Measurements from ENCODE around the gene PER1. TPM values are rescaled to one million over a fixed set of nuclear protein-coding genes. Genes with fewer than 3 reads are reported as not detected.

PER1 gene
- total and polyA plus RNA-seq, 9 of the 15 experiments (the other 6 are each of a cell fraction or from before 2014, with no cell fraction given) = 0.13 to 26.0 (median 3.4) TPM

GRCh38 chr17:8153957-8154607 lies 1.9 kb upstream of the PER1 start (continued):
- TF ChIP-seq MECOM (CRISPR knock-in tag; IDR thresholded peaks at IDR 0.05) = no peak
- TF ChIP-seq NR4A1 (CRISPR knock-in tag; IDR thresholded peaks at IDR 0.05) = no peak
- no peak for TF ChIP-seq NR4A1 (tag; IDR thresholded peaks at IDR 0.05)
- TF ChIP-seq TAF7 (tag; IDR thresholded peaks at IDR 0.05) = no peak
- TF ChIP-seq FOXK2 (conservative IDR thresholded peaks at IDR 0.05 in 1 of 2, IDR thresholded peaks at IDR 0.05 in 1 of 2; ENCODE audit: low read depth in 2 of 2) = peak; percentile 34 to 69; a peak in 2 of 4 replicates
- TF ChIP-seq KAT7 (CRISPR knock-in tag; IDR thresholded peaks at IDR 0.05; ENCODE audit: borderline replicate concordance) = no peak
- 0 out of 2 replicates have a peak, but pooled peaks have one; percentile 15 for TF ChIP-seq NFE2 (IDR thresholded peaks at IDR 0.05; ENCODE audit: low read depth)
- TF ChIP-seq SMARCA5 (IDR thresholded peaks at IDR 0.05) = 0 out of 2 replicates have a peak, but pooled peaks have one; percentile 12
- TF ChIP-seq PHTF2 (CRISPR knock-in tag; IDR thresholded peaks at IDR 0.05) = no peak
- no peak for TF ChIP-seq POLR2AphosphoS2 (IDR thresholded peaks at IDR 0.05; ENCODE audit: low read length)

GRCh38 chr17:8153525-8153956 lies 1.3 kb upstream of the PER1 start:
- H3K4me3 ChIP-seq = peak overlapping the region; percentile 35
- WGBS (ENCODE audit: insufficient coverage, low coverage, missing lambda C conversion rate) = 0% methylated on average over 9 of the region's 13 CpGs
- H3K27me3 ChIP-seq (ENCODE audit: control insufficient read depth in 2 of 2, insufficient read depth in 2 of 2, low read length in 2 of 2) = no peaks in the 10 kb centered on the region
- ATAC-seq (peak; percentile 3; the same call in 1 of the 3 replicates), DNase-seq (ENCODE audit: extremely low read depth in 1 of 4, low spot score in 3 of 4) (peak in 2 of 4 experiments; percentile 46 to 83), FAIRE-seq (peak; percentile 85)
- in situ Hi-C loops (cut with MboI) (no loop called here), intact Hi-C loops (cut with micrococcal nuclease) (no loop called here)
- H3K36me3 ChIP-seq (ENCODE audit: control insufficient read depth, insufficient read depth, low read length) = peaks cover 18% of the 10 kb centered on the region; the same call in 1 of the 3 replicates
- H3K27ac ChIP-seq (ENCODE audit: extremely low read depth, low read depth, low read length) = peak overlapping the region; percentile 94
- H3K9ac ChIP-seq (ENCODE audit: insufficient read depth in 1 of 2, low read depth in 2 of 2, low read length in 2 of 2) = peak overlapping the region; percentile 75 to 89
- POLR2A ChIA-PET = interaction anchor here (0.5 to 8.6 kb wide), 9 partner anchors 9 to 467 kb away, joined by 3 to 105 read pairs (median 3); partner anchors contain the start of genes HES7 and VAMP2
- H3K9me3 ChIP-seq (replicated peaks; ENCODE audit: control insufficient read depth, insufficient read depth, low read depth, low read length) = no peaks in the 10 kb centered on the region
- peaks cover 33 to 84% of the 10 kb centered on the region in 2 experiments for H3K4me1 ChIP-seq (replicated peaks in 1 of 2; ENCODE audit: control insufficient read depth in 2 of 2, insufficient read depth in 2 of 2, low read length in 2 of 2)
- peaks cover 43% of the 10 kb centered on the region for H3K79me2 ChIP-seq (ENCODE audit: control insufficient read depth, insufficient read depth, low read length)
- no peaks in the 10 kb centered on the region for H3K9me1 ChIP-seq (ENCODE audit: control insufficient read depth, insufficient read depth, low read length)
- BruUV-seq (replicated peaks) = no TSS peak
- CTCF ChIA-PET (ENCODE audit: low intra/inter-chr PET ratio) = no interaction called here
- H2AFZ ChIP-seq (ENCODE audit: low read depth, low read length) = peak overlapping the region; percentile 78
- 0 out of 2 replicates have a peak, but pooled peaks cover 4% of the 10 kb centered on the region for H4K20me1 ChIP-seq (replicated peaks; ENCODE audit: control insufficient read depth, insufficient read depth, low read length)
- peak overlapping the region; percentile 89 for H3K4me2 ChIP-seq (ENCODE audit: insufficient read depth, low read length)
- TF ChIP-seq ZNF263 (CRISPR knock-in tag; IDR thresholded peaks at IDR 0.05; ENCODE audit: borderline replicate concordance) (no peak), ZNF121 (CRISPR knock-in tag; conservative IDR thresholded peaks at IDR 0.05) (no peak), ZNF511 (CRISPR knock-in tag; IDR thresholded peaks at IDR 0.05) (no peak), PRMT5 (CRISPR knock-in tag; IDR thresholded peaks at IDR 0.05) (no peak), RUNX1 (IDR thresholded peaks at IDR 0.05; ENCODE audit: low read depth) (no peak), KDM5B (IDR thresholded peaks at IDR 0.05; ENCODE audit: insufficient replicate concordance, low read depth, low read length) (peak; percentile 31), KLF1 (tag; IDR thresholded peaks at IDR 0.05) (no peak), RFX7 (CRISPR knock-in tag; IDR thresholded peaks at IDR 0.05) (no peak), SMARCB1 (IDR thresholded peaks at IDR 0.05; ENCODE audit: insufficient read length, low read depth) (no peak), HMGXB4 (CRISPR knock-in tag; IDR thresholded peaks at IDR 0.05) (no peak)

Measured in K562 (cell line).